Fibroblast of lung (primary cell): ENCODE results near the gene SLC22A1. TPM values are rescaled to one million over a fixed set of nuclear protein-coding genes. Genes with fewer than 3 reads are reported as not detected.
A peak's percentile ranks its signal among the peaks of the same experiment; 100 is the strongest.

Source experiments
- DNase-seq, 2 donors: peaks; one replicate each; pipeline versions ENCODE4 v3.0.0 to v3.0.0-alpha.2; 2010; ENCODE audit warnings: low read depth in 2 of 2
- H2AFZ ChIP-seq: 2 replicates; pipeline ENCODE4 v1.5.1; 2012; ENCODE audit warnings: low read length, control low read depth, inconsistent platforms
- H3K27ac ChIP-seq: 2 replicates; pipeline ENCODE4 v1.5.1; 2011; ENCODE audit warnings: low read length, control low read depth; ENCODE audit not compliant: insufficient read depth
- H3K27me3 ChIP-seq: 2 replicates; pipeline ENCODE4 v1.5.1; 2011; ENCODE audit warnings: mild to moderate bottlenecking, low read length; ENCODE audit not compliant: control insufficient read depth, insufficient read depth
- H3K36me3 ChIP-seq: 2 replicates; pipeline ENCODE4 v1.5.1; 2011; ENCODE audit warnings: low read length; ENCODE audit not compliant: control insufficient read depth, insufficient read depth
- H3K4me1 ChIP-seq: 2 replicates; pipeline ENCODE4 v1.5.1; 2011; ENCODE audit warnings: low read length; ENCODE audit not compliant: control insufficient read depth, insufficient read depth; ENCODE audit errors: extremely low read depth
- H3K4me2 ChIP-seq: 2 replicates; pipeline ENCODE4 v1.5.1; 2011; ENCODE audit warnings: low read length, control low read depth; ENCODE audit not compliant: insufficient read depth; ENCODE audit errors: extremely low read depth
- H3K4me3 ChIP-seq, 4 experiments: fragments of 200-600 bp in 1 of 4; sonication (generic) in 1 of 4; replicated peaks in 1 of 4; 2 replicates each; pipeline ENCODE4 v1.5.1; 2011 to 2016; ENCODE audit warnings: low read length in 4 of 4, low read depth in 3 of 4, mild to moderate bottlenecking in 3 of 4, control low read depth in 2 of 4, inconsistent platforms in 1 of 4, mixed read lengths in 1 of 4; ENCODE audit not compliant: insufficient read depth in 1 of 4; ENCODE audit errors: control extremely low read depth in 1 of 4
- H3K79me2 ChIP-seq: 2 replicates; pipeline ENCODE4 v1.5.1; 2012; ENCODE audit warnings: mild to moderate bottlenecking, low read length, inconsistent platforms; ENCODE audit not compliant: control insufficient read depth, insufficient read depth
- H3K9ac ChIP-seq: 2 replicates; pipeline ENCODE4 v1.5.1; 2011; ENCODE audit warnings: mild to moderate bottlenecking, low read length, control low read depth; ENCODE audit not compliant: insufficient read depth
- H3K9me3 ChIP-seq: 2 replicates; pipeline ENCODE4 v1.5.1; 2012; ENCODE audit warnings: low read depth, low read length; ENCODE audit not compliant: control insufficient read depth, insufficient read depth
- H4K20me1 ChIP-seq: 2 replicates; pipeline ENCODE4 v1.5.1; 2011; ENCODE audit warnings: low read length; ENCODE audit not compliant: control insufficient read depth, insufficient read depth; ENCODE audit errors: extremely low read depth
- CTCF ChIP-seq, 2 donors: IDR thresholded peaks in 1 of 2; conservative IDR thresholded peaks in 1 of 2; 1 replicate in 1 of 2; 2 replicates in 1 of 2; pipeline ENCODE4 v1.5.1; 2011 to 2012; ENCODE audit warnings: low read length in 2 of 2, control low read depth in 1 of 2, inconsistent platforms in 1 of 2, low read depth in 1 of 2, mild to moderate bottlenecking in 1 of 2
- EZH2 ChIP-seq: IDR thresholded peaks from 2 replicates; pipeline ENCODE4 v1.5.1; 2012; ENCODE audit warnings: low read length, control low read depth, mild to moderate bottlenecking; ENCODE audit errors: missing control alignments
- polyA plus RNA-seq, 2 donors: library from polyadenylated mRNA; depleted of rRNA in 1 of 2; stranded (reverse) in 1 of 2; unstranded in 1 of 2; fragments of >200 nt; gene quantifications; 2 replicates each; pipeline ENCODE4 v1.2.1, GENCODE V29; 2011 to 2012; ENCODE audit warnings: missing spikeins in 1 of 2
- total RNA-seq: library from RNA; depleted of rRNA; stranded (reverse); fragments of >200 nt; gene quantifications from 2 replicates; pipeline ENCODE4 v1.2.1, GENCODE V29; 2014

The SLC22A1 gene
- total and polyA plus RNA-seq, 2 donors (not counting 1 experiment from before 2014, with no cell fraction given) = 0.06 to 0.50 TPM

GRCh38 chr6:160177220-160177619 lies 55.6 kb downstream of the SLC22A1 start:
- Histone ChIP-seq H3K9ac (no peak overlapping the region), H3K9me3 (no peaks in the 10 kb centered on the region), H3K4me2 (no peak overlapping the region), H3K4me1 (no peaks in the 10 kb centered on the region), H3K79me2 (no peaks in the 10 kb centered on the region), H2AFZ (no peak overlapping the region), H3K4me3 (no peak overlapping the region), H3K27ac (no peak overlapping the region), H3K36me3 (no peaks in the 10 kb centered on the region), H3K27me3 (no peaks in the 10 kb centered on the region), H4K20me1 (no peaks in the 10 kb centered on the region)
- no peak for TF ChIP-seq EZH2
- no peak for TF ChIP-seq CTCF (conservative IDR thresholded peaks at IDR 0.05 in 1 of 2, IDR thresholded peaks at IDR 0.05 in 1 of 2; ENCODE audit: low read depth in 1 of 2, low read length in 2 of 2)
- no peak for DNase-seq

GRCh38 chr6:160178271-160178670 lies 56.7 kb downstream of the SLC22A1 start:
- Histone ChIP-seq H3K4me2 (no peak overlapping the region), H3K27me3 (no peaks in the 10 kb centered on the region), H4K20me1 (no peaks in the 10 kb centered on the region), H3K4me3 (no peak overlapping the region), H3K9me3 (no peaks in the 10 kb centered on the region), H3K4me1 (no peaks in the 10 kb centered on the region), H3K27ac (no peak overlapping the region), H3K79me2 (no peaks in the 10 kb centered on the region), H2AFZ (no peak overlapping the region), H3K9ac (no peak overlapping the region), H3K36me3 (no peaks in the 10 kb centered on the region)
- no peak for TF ChIP-seq EZH2
- no peak for TF ChIP-seq CTCF (conservative IDR thresholded peaks at IDR 0.05 in 1 of 2, IDR thresholded peaks at IDR 0.05 in 1 of 2; ENCODE audit: low read depth in 1 of 2, low read length in 2 of 2)
- peak in 1 of 2 donors; percentile 11 for DNase-seq

GRCh38 chr6:160180706-160181105 lies 59.1 kb downstream of the SLC22A1 start:
- DNase-seq = no peak
- Histone ChIP-seq H3K9me3 (no peaks in the 10 kb centered on the region), H3K36me3 (no peaks in the 10 kb centered on the region), H3K27ac (no peak overlapping the region), H3K79me2 (no peaks in the 10 kb centered on the region), H3K4me3 (no peak overlapping the region), H3K4me1 (no peaks in the 10 kb centered on the region), H3K4me2 (no peak overlapping the region), H3K9ac (no peak overlapping the region), H3K27me3 (no peaks in the 10 kb centered on the region), H4K20me1 (no peaks in the 10 kb centered on the region), H2AFZ (no peak overlapping the region)
- no peak for TF ChIP-seq CTCF (conservative IDR thresholded peaks at IDR 0.05 in 1 of 2, IDR thresholded peaks at IDR 0.05 in 1 of 2; ENCODE audit: low read depth in 1 of 2, low read length in 2 of 2)
- no peak for TF ChIP-seq EZH2
